ENCODE results near the gene SYT11.

DNA sequence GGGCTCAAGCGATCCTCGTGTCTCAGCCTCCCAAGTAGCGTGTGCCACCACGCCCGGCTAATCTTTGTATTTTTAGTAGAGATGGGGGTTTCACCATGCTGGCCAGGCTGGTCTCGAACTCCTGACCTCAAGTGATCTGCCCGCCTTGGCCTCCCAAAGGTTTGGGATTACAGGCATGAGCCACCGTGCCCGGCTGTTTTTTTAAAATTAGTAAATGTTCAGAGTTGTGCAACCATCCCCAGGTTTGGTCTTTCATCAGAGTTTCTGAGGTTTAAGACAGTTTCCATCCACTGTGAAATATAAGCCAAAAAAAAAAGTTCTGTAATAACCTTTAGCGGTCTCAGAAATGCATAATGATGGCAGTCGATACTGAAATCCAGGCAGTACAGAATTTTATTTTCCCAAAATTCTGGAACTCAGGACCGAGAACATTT is 550 bp upstream of the SYT11 start:
- TF ChIP-seq, protein P1, sequence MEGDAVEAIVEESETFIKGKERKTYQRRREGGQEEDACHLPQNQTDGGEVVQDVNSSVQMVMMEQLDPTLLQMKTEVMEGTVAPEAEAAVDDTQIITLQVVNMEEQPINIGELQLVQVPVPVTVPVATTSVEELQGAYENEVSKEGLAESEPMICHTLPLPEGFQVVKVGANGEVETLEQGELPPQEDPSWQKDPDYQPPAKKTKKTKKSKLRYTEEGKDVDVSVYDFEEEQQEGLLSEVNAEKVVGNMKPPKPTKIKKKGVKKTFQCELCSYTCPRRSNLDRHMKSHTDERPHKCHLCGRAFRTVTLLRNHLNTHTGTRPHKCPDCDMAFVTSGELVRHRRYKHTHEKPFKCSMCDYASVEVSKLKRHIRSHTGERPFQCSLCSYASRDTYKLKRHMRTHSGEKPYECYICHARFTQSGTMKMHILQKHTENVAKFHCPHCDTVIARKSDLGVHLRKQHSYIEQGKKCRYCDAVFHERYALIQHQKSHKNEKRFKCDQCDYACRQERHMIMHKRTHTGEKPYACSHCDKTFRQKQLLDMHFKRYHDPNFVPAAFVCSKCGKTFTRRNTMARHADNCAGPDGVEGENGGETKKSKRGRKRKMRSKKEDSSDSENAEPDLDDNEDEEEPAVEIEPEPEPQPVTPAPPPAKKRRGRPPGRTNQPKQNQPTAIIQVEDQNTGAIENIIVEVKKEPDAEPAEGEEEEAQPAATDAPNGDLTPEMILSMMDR (IDR thresholded peaks at IDR 0.05): no peak
- TF ChIP-seq POLR2A (IDR thresholded peaks at IDR 0.05): no peak

Data from thyroid gland (tissue), 4 donors.